Transverse colon (tissue), 4 donors: Measurements from ENCODE around the gene SRSF5. TPM values are rescaled to one million over a fixed set of nuclear protein-coding genes. Genes with fewer than 3 reads are reported as not detected.

Experiments
- DNase-seq: peaks from one replicate; pipeline ENCODE4 v3.0.0-alpha.2; 2019
- H3K27ac ChIP-seq, 4 donors: fragments of 200-600 bp; sonication (generic); 2 replicates each; pipeline ENCODE4 v1.5.1; 2016 to 2018; ENCODE audit warnings: inconsistent platforms in 4 of 4
- H3K27me3 ChIP-seq: fragments of 200-600 bp; sonication (generic); 2 replicates; pipeline ENCODE4 v1.5.1; 2017; ENCODE audit warnings: inconsistent platforms
- H3K36me3 ChIP-seq, 4 donors: fragments of 200-600 bp; sonication (generic); 2 replicates each; pipeline ENCODE4 v1.5.1; 2017 to 2019; ENCODE audit warnings: inconsistent platforms in 4 of 4
- H3K4me1 ChIP-seq, 4 donors: fragments of 200-600 bp; sonication (generic); 2 replicates each; pipeline ENCODE4 v1.5.1; 2017 to 2020; ENCODE audit warnings: inconsistent platforms in 4 of 4
- H3K4me3 ChIP-seq, 4 donors: fragments of 200-600 bp; sonication (generic); 1 replicate in 1 of 4; 2 replicates in 3 of 4; pipeline versions ENCODE4 v1.5.1 to v1.6.1; 2017 to 2019; ENCODE audit warnings: inconsistent platforms in 4 of 4
- H3K9me3 ChIP-seq, 2 donors: fragments of 200-600 bp; sonication (generic); 2 replicates each; pipeline ENCODE4 v1.5.1; 2017 to 2019; ENCODE audit warnings: inconsistent platforms in 2 of 2
- CTCF ChIP-seq, 5 experiments: fragments of 200-600 bp in 3 of 5; fragments of 450-650 bp in 2 of 5; sonication (generic) in 3 of 5; IDR thresholded peaks; 1 replicate in 2 of 5; 2 replicates in 3 of 5; pipeline ENCODE4 v1.5.1; 2016 to 2017; ENCODE audit warnings: antibody characterized with exemption in 5 of 5, inconsistent platforms in 3 of 5, mild to moderate bottlenecking in 2 of 5, moderate library complexity in 1 of 5
- EP300 ChIP-seq: sonication (generic); formaldehyde crosslinking; IDR thresholded peaks from one replicate; pipeline ENCODE4 v1.6.1; 2017; ENCODE audit warnings: antibody characterized with exemption, low read depth
- POLR2A ChIP-seq: fragments of 450-650 bp; IDR thresholded peaks from one replicate; pipeline ENCODE4 v1.6.1; 2016; ENCODE audit warnings: antibody characterized with exemption, mild to moderate bottlenecking, moderate library complexity
- POLR2AphosphoS5 ChIP-seq, 3 donors: sonication (generic); formaldehyde crosslinking; IDR thresholded peaks; one replicate each; pipeline ENCODE4 v1.6.1; 2016; ENCODE audit warnings: antibody characterized with exemption in 3 of 3
- WGBS, 2 donors: methylation state at CpG; one replicate each; pipeline ENCODE4 v1.1.5; 2018; ENCODE audit warnings: low coverage in 1 of 2; 5-methylcytosine and 5-hydroxymethylcytosine counted together
- in situ Hi-C, 4 donors: fragments of 200-750 bp; cut with MboI; loops; one replicate each; pipeline versions ENCODE4 v1.15.0 to v1.15.1; 2017; ENCODE audit warnings: low sequenced_read_pairs in 3 of 4, low pct_ligation_motif_present in 1 of 4, low pct_unique_long_range_greater_than_20kb in 1 of 4
- intact Hi-C: fragments of 100-400 bp; cut with DNase I; formaldehyde crosslinking; loops from one replicate; pipeline ENCODE4 v1.15.1; 2023; ENCODE audit warnings: low total_unique reads
- total RNA-seq, 4 donors: library from RNA; depleted of rRNA; stranded (reverse); fragments of >200 nt; gene quantifications; one replicate each; pipeline ENCODE4 v1.1.0, GENCODE V29; 2016

SRSF5 gene
- total RNA-seq, 4 donors from 2014 or later: 255 to 557 (median 471) TPM

GRCh38 chr14:69815556-69815955 lies 48.6 kb downstream of the SRSF5 start:
- no peaks in the 10 kb centered on the region for H3K4me1 ChIP-seq
- H3K9me3 ChIP-seq: no peaks in the 10 kb centered on the region
- TF ChIP-seq POLR2A (no peak), EP300 (no peak), POLR2AphosphoS5 (IDR thresholded peaks at IDR 0.05) (no peak), CTCF (IDR thresholded peaks at IDR 0.05) (no peak)
- in situ Hi-C loops (loop anchor here in 2 of 4 donors (5.0 kb wide), 2 partner anchors 207 to 212 kb away; no protein-coding TSS in a partner anchor), intact Hi-C loops (no loop called here)
- 63 to 67% methylated on average over 5 of the region's 5 CpGs for WGBS, 2 donors
- no peaks in the 10 kb centered on the region for H3K36me3 ChIP-seq
- no peak for DNase-seq
- H3K27me3 ChIP-seq: peaks cover 13% of the 10 kb centered on the region
- no peak overlapping the region for H3K27ac ChIP-seq
- no peak overlapping the region for H3K4me3 ChIP-seq

GRCh38 chr14:69816216-69816615 lies 49.3 kb downstream of the SRSF5 start:
- Histone ChIP-seq H3K27me3 (peaks cover 13% of the 10 kb centered on the region), H3K4me3 (no peak overlapping the region), H3K4me1 (no peaks in the 10 kb centered on the region), H3K9me3 (no peaks in the 10 kb centered on the region), H3K27ac (no peak overlapping the region), H3K36me3 (no peaks in the 10 kb centered on the region)
- intact Hi-C loops: no loop called here
- no peak for TF ChIP-seq CTCF (IDR thresholded peaks at IDR 0.05)
- no peak for TF ChIP-seq POLR2A
- no peak for TF ChIP-seq POLR2AphosphoS5 (IDR thresholded peaks at IDR 0.05)
- TF ChIP-seq EP300: no peak
- 72 to 78% methylated on average over 4 to 5 of the region's 5 CpGs for WGBS, 2 donors
- in situ Hi-C loops: loop anchor here in 2 of 4 donors (5.0 kb wide), 2 partner anchors 206 to 211 kb away; no protein-coding TSS in a partner anchor
- no peak for DNase-seq

GRCh38 chr14:69818758-69819191 lies 51.8 kb downstream of the SRSF5 start:
- 8 to 10% methylated on average over 11 of the region's 11 CpGs for WGBS, 2 donors
- peaks cover 13% of the 10 kb centered on the region for H3K27me3 ChIP-seq
- in situ Hi-C loops (loop anchor here in 2 of 4 donors (5.0 kb wide), 2 partner anchors 204 to 209 kb away; no protein-coding TSS in a partner anchor), intact Hi-C loops (no loop called here)
- H3K9me3 ChIP-seq: no peaks in the 10 kb centered on the region
- TF ChIP-seq POLR2A (no peak), POLR2AphosphoS5 (IDR thresholded peaks at IDR 0.05) (no peak), EP300 (no peak), CTCF (IDR thresholded peaks at IDR 0.05) (peak; percentile 86 to 93 (median 89))
- H3K27ac ChIP-seq: no peak overlapping the region
- H3K4me1 ChIP-seq: no peaks in the 10 kb centered on the region
- H3K36me3 ChIP-seq: no peaks in the 10 kb centered on the region
- H3K4me3 ChIP-seq: no peak overlapping the region
- DNase-seq: peak; percentile 19

GRCh38 chr14:69819607-69820006 lies 52.7 kb downstream of the SRSF5 start:
- Histone ChIP-seq H3K9me3 (no peaks in the 10 kb centered on the region), H3K4me3 (no peak overlapping the region), H3K27me3 (peaks cover 13% of the 10 kb centered on the region), H3K27ac (no peak overlapping the region), H3K36me3 (no peaks in the 10 kb centered on the region), H3K4me1 (no peaks in the 10 kb centered on the region)
- no peak for DNase-seq
- no peak for TF ChIP-seq CTCF (IDR thresholded peaks at IDR 0.05)
- TF ChIP-seq POLR2A: no peak
- TF ChIP-seq POLR2AphosphoS5 (IDR thresholded peaks at IDR 0.05): no peak
- TF ChIP-seq EP300: no peak
- in situ Hi-C loops: loop anchor here (5.0 to 10.0 kb wide), 3 partner anchors 203 to 208 kb away; no protein-coding TSS in a partner anchor
- WGBS, 2 donors: 87% methylated on average over 8 of the region's 8 CpGs; no CpG with 5 or more reads in 1 of the 2 donors
- intact Hi-C loops: loop anchor here (5.0 kb wide), 1 partner anchor 208 kb away; no protein-coding TSS in a partner anchor
